Activated CD4-positive, alpha-beta T cell treated with anti-CD3 and anti-CD28 coated beads for 1 hour (primary cell): ENCODE results near the gene INO80E.
"Not testable (repeated sequence)": the region's sequence is repeated elsewhere in the genome, so short reads cannot be mapped to it uniquely, and the experiment has no call there.

Source experiments
- DNase-seq: peaks from one replicate; pipeline ENCODE4 v3.0.0-alpha.2; 2020

The INO80E gene

GRCh38 chr16:30010844-30011713 is 15.0 kb downstream of the INO80E start, which contains the start of gene DOC2A:
DOC2A (minus strand) TSS chr16:30011027; CDS start chr16:30010222, 805 bp downstream.
- no peak for DNase-seq

- DNase-seq = no peak
Observed at GRCh38 chr16:30011714-30012504, 15.9 kb downstream of the INO80E start.

GRCh38 chr16:30012598-30012997 is 16.6 kb downstream of the INO80E start:
- not testable (repeated sequence) for DNase-seq

- DNase-seq = not testable (repeated sequence)
Observed at GRCh38 chr16:30015450-30015849, 19.4 kb downstream of the INO80E start.

- no peak for DNase-seq
Observed at GRCh38 chr16:30016555-30017276, 20.7 kb downstream of the INO80E start.

GRCh38 chr16:30017277-30017656 is 21.2 kb downstream of the INO80E start:
- no peak for DNase-seq

- DNase-seq = not testable (repeated sequence)
Observed at GRCh38 chr16:30017937-30018336, 21.9 kb downstream of the INO80E start.

GRCh38 chr16:30018731-30019158 is 22.7 kb downstream of the INO80E start:
- no peak for DNase-seq

GRCh38 chr16:30022887-30023286 is 26.8 kb downstream of the INO80E start, which contains the start of gene C16orf92:
C16orf92 (plus strand) TSS chr16:30023198; CDS start chr16:30023341, 143 bp downstream.
- no peak for DNase-seq

GRCh38 chr16:30023586-30023985 is 27.5 kb downstream of the INO80E start:
- DNase-seq = no peak

GRCh38 chr16:30024451-30024850 is 28.4 kb downstream of the INO80E start:
- DNase-seq = no peak

GRCh38 chr16:30025156-30025555 is 29.1 kb downstream of the INO80E start:
- DNase-seq = no peak

GRCh38 chr16:30025574-30025973 is 29.5 kb downstream of the INO80E start:
- DNase-seq = no peak

- DNase-seq = no peak
Observed at GRCh38 chr16:30026449-30026848, 30.4 kb downstream of the INO80E start.

GRCh38 chr16:30027588-30028437 is 31.8 kb downstream of the INO80E start:
- no peak for DNase-seq

GRCh38 chr16:30028438-30029076 is 32.5 kb downstream of the INO80E start:
- DNase-seq = no peak

- no peak for DNase-seq
Observed at GRCh38 chr16:30030011-30030685, 34.1 kb downstream of the INO80E start.

GRCh38 chr16:30030841-30031413 is 34.9 kb downstream of the INO80E start, which contains the start of gene TLCD3B:
TLCD3B (minus strand) TSS chr16:30031271; CDS start chr16:30030527, 744 bp downstream.
- DNase-seq = no peak

- DNase-seq = no peak
Observed at GRCh38 chr16:30031477-30031918, 35.5 kb downstream of the INO80E start.
